SH-SY5Y (cell line): Measurements from ENCODE around the gene COL18A1.

ENCODE experiments used
- GATA2 ChIP-seq: IDR thresholded peaks from 2 replicates; pipeline ENCODE4 v1.6.1; 2011; ENCODE audit warnings: mild to moderate bottlenecking, low read depth, low read length
- GATA3 ChIP-seq: IDR thresholded peaks from 2 replicates; pipeline ENCODE4 v1.6.1; 2011; ENCODE audit warnings: low read depth, mild to moderate bottlenecking, low read length, moderate library complexity

GRCh38 chr21:45518742-45519141 is 113.8 kb downstream of the COL18A1 start:
- TF ChIP-seq GATA2 = no peak
- no peak for TF ChIP-seq GATA3
